Suprapubic skin (tissue), 3 donors: ENCODE data around the gene LRRC2.

ENCODE experiments used
- EP300 ChIP-seq: sonication (generic); formaldehyde crosslinking; IDR thresholded peaks from one replicate; pipeline ENCODE4 v1.6.1; 2017; ENCODE audit warnings: antibody characterized with exemption
- POLR2A ChIP-seq, 2 donors: fragments of 450-650 bp; IDR thresholded peaks; one replicate each; pipeline ENCODE4 v1.6.1; 2017; ENCODE audit warnings: antibody characterized with exemption in 2 of 2, mild to moderate bottlenecking in 2 of 2, moderate library complexity in 2 of 2
- TF ChIP-seq, protein P1 (sequence below), 2 donors: fragments of 200-600 bp in 1 of 2; fragments of 450-650 bp in 1 of 2; sonication (generic) in 1 of 2; IDR thresholded peaks; one replicate each; pipeline ENCODE4 v1.5.1; 2016 to 2019; ENCODE audit warnings: antibody characterized with exemption in 2 of 2, mild to moderate bottlenecking in 1 of 2, moderate library complexity in 1 of 2

DNA sequence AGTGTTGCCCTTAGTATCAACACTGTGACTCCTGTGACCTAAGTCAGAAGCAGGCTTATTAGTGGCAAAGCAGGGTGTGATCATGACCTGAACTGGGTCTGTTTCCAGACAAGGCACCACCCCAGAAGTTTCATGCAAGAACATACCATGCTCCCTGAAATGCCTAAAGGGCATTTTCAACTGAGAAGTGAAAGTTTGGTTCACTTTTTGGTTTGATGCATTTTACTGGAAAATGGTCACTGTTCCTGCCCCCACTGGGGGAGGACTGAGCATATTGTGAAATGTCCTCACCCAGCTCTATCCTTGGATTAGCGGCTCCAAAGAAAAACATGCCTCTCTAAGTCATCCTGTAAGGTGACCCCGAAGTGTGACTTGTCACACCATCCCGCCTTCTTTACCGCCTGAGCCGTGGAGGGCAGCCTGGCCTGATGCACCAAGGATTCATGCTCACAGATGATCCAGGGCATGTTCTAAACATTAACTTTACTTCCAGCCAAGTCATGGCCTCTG lies 43.2 kb upstream of the LRRC2 start:
- TF ChIP-seq, protein P1, sequence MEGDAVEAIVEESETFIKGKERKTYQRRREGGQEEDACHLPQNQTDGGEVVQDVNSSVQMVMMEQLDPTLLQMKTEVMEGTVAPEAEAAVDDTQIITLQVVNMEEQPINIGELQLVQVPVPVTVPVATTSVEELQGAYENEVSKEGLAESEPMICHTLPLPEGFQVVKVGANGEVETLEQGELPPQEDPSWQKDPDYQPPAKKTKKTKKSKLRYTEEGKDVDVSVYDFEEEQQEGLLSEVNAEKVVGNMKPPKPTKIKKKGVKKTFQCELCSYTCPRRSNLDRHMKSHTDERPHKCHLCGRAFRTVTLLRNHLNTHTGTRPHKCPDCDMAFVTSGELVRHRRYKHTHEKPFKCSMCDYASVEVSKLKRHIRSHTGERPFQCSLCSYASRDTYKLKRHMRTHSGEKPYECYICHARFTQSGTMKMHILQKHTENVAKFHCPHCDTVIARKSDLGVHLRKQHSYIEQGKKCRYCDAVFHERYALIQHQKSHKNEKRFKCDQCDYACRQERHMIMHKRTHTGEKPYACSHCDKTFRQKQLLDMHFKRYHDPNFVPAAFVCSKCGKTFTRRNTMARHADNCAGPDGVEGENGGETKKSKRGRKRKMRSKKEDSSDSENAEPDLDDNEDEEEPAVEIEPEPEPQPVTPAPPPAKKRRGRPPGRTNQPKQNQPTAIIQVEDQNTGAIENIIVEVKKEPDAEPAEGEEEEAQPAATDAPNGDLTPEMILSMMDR (IDR thresholded peaks at IDR 0.05) = no peak
- TF ChIP-seq EP300 (no peak), POLR2A (IDR thresholded peaks at IDR 0.05) (no peak)
